PC-3 (cell line): Measurements from ENCODE around the gene AADACL4. TPM values are rescaled to one million over a fixed set of nuclear protein-coding genes. Genes with fewer than 3 reads are reported as not detected.

Experiments used
- ATAC-seq: fragments of 200-7000 bp; cut with Tn5 transposase; 2 replicates; pipeline ENCODE4 v1.9.1; 2020; ENCODE audit warnings: mild to moderate bottlenecking, moderate library complexity
- BruUV-seq: library from RNA; stranded (reverse); fragments of 400-500 nt; replicated peaks from 2 replicates; lab custom pipeline; 2021; lab: Mats Ljungman, UMichigan
- CTCF ChIA-PET: fragments of 300-600 bp; sonication (Branson Sonifier 250); formaldehyde crosslinking; loops from one replicate; lab custom pipeline; 2022; ENCODE audit warnings: antibody characterized with exemption; lab: Charles Lee
- POLR2A ChIA-PET: fragments of 300-600 bp; sonication (Branson Sonifier 250); formaldehyde crosslinking; loops from one replicate; lab custom pipeline; 2022; ENCODE audit warnings: antibody characterized with exemption; ENCODE audit not compliant: unreplicated experiment; lab: Charles Lee
- DNase-seq: peaks from one replicate; pipeline ENCODE4 v3.0.0-alpha.2; 2015
- H2AFZ ChIP-seq: fragments of 300-600 bp; sonication (generic); 2 replicates; pipeline ENCODE4 v1.6.0; 2016; ENCODE audit warnings: antibody characterized with exemption, low read length
- H3F3A ChIP-seq: fragments of 300-600 bp; sonication (generic); one replicate; pipeline ENCODE4 v1.6.0; 2017; ENCODE audit warnings: antibody characterized with exemption, low read length, control low read depth, mild to moderate bottlenecking; ENCODE audit not compliant: unreplicated experiment
- H3K27ac ChIP-seq: fragments of 300-600 bp; sonication (generic); 2 replicates; pipeline ENCODE4 v1.5.1; 2016; ENCODE audit warnings: mild to moderate bottlenecking, low read length
- H3K27me3 ChIP-seq: fragments of 300-600 bp; sonication (generic); 2 replicates; pipeline ENCODE4 v1.6.1; 2016; ENCODE audit warnings: low read length, mixed read lengths
- H3K36me3 ChIP-seq: fragments of 300-600 bp; sonication (generic); 2 replicates; pipeline ENCODE4 v1.6.1; 2016; ENCODE audit warnings: low read depth, mixed run types, low read length, mixed read lengths
- H3K4me1 ChIP-seq: fragments of 300-600 bp; sonication (generic); 2 replicates; pipeline ENCODE4 v1.5.1; 2016; ENCODE audit warnings: low read length; ENCODE audit not compliant: insufficient read depth
- H3K4me2 ChIP-seq: fragments of 300-600 bp; sonication (generic); 2 replicates; pipeline ENCODE4 v1.6.0; 2016; ENCODE audit warnings: low read length
- H3K4me3 ChIP-seq: fragments of 300-600 bp; sonication (generic); 2 replicates; pipeline ENCODE4 v1.5.1; 2016; ENCODE audit warnings: mild to moderate bottlenecking, low read length, mixed read lengths
- H3K79me2 ChIP-seq: fragments of 300-600 bp; sonication (generic); 2 replicates; pipeline ENCODE4 v1.6.1; 2017; ENCODE audit warnings: low read length, mixed read lengths
- H3K9ac ChIP-seq: fragments of 300-600 bp; sonication (generic); 2 replicates; pipeline ENCODE4 v1.6.0; 2016; ENCODE audit warnings: mild to moderate bottlenecking, low read length
- H3K9me2 ChIP-seq: fragments of 300-600 bp; sonication (generic); replicated peaks from 2 replicates; pipeline ENCODE4 v1.6.1; 2016; ENCODE audit warnings: mixed run types, low read length, mixed read lengths
- H3K9me3 ChIP-seq: fragments of 300-600 bp; sonication (generic); 2 replicates; pipeline ENCODE4 v1.6.1; 2016; ENCODE audit warnings: low read length, mixed read lengths
- H4K20me1 ChIP-seq: fragments of 300-600 bp; sonication (generic); 2 replicates; pipeline ENCODE4 v1.6.1; 2016; ENCODE audit warnings: low read length, mixed read lengths
- CTCF ChIP-seq: fragments of 300-600 bp; sonication (generic); conservative IDR thresholded peaks from 2 replicates; pipeline ENCODE4 v1.5.1; 2017; ENCODE audit warnings: antibody characterized with exemption, low read depth, mild to moderate bottlenecking, low read length
- EZH2 ChIP-seq: fragments of 300-600 bp; sonication (generic); IDR thresholded peaks from one replicate; pipeline ENCODE4 v1.6.1; 2017; ENCODE audit warnings: antibody characterized with exemption, mild to moderate bottlenecking, low read length; ENCODE audit not compliant: unreplicated experiment
- EZH2phosphoT487 ChIP-seq: fragments of 300-600 bp; sonication (generic); IDR thresholded peaks from 2 replicates; pipeline ENCODE4 v1.6.1; 2018; ENCODE audit warnings: mild to moderate bottlenecking, antibody characterized with exemption, low read length, borderline replicate concordance
- intact Hi-C: fragments of 100-400 bp; cut with micrococcal nuclease; formaldehyde crosslinking; loops from 2 replicates; pipeline ENCODE4 v1.9.0; 2023
- total RNA-seq: library from RNA; depleted of rRNA; stranded (reverse); fragments of >200 nt; gene quantifications from 2 replicates; pipeline ENCODE4 v1.2.3, GENCODE V29; 2014

Gene AADACL4
- total RNA-seq, 1 experiment from 2014 or later = not detected

- intact Hi-C loops = loop anchor here (1.0 to 5.0 kb wide), 3 partner anchors 20 to 119 kb away; no protein-coding TSS in a partner anchor
- POLR2A ChIA-PET = interaction anchor here (0.5 to 1.3 kb wide), 5 partner anchors 21 to 139 kb away, joined by 3 to 14 read pairs (median 4); partner anchors contain the start of gene DHRS3
- H3K79me2 ChIP-seq = peaks cover 85% of the 10 kb centered on the region
- CTCF ChIA-PET = interaction anchor here (0.8 to 2.2 kb wide), 4 partner anchors 20 to 189 kb away, joined by 3 to 5 read pairs (median 4); no protein-coding TSS in a partner anchor
- DNase-seq = peak; percentile 92
- peaks cover 55% of the 10 kb centered on the region for H3K4me1 ChIP-seq
- H3K27me3 ChIP-seq = no peaks in the 10 kb centered on the region
- peak overlapping the region; percentile 85 for H3K9ac ChIP-seq
- TSS peak; percentile 73 for BruUV-seq
- H3K9me3 ChIP-seq = no peaks in the 10 kb centered on the region
- TF ChIP-seq CTCF (no peak), EZH2phosphoT487 (peak; percentile 88)
- peak overlapping the region; percentile 62 for H3K4me3 ChIP-seq
- peaks cover 10% of the 10 kb centered on the region; the same call in 1 of the 2 replicates for H3K36me3 ChIP-seq
- peak; percentile 72 for ATAC-seq
- no peaks in the 10 kb centered on the region for H4K20me1 ChIP-seq
- peak overlapping the region; percentile 97 for H3K4me2 ChIP-seq
- peak overlapping the region; percentile 98 for H3K27ac ChIP-seq
- H3F3A ChIP-seq = no peaks in the 10 kb centered on the region
- H3K9me2 ChIP-seq = no peaks in the 10 kb centered on the region
- H2AFZ ChIP-seq = 0 out of 2 replicates have a peak overlapping the region, but pooled peaks have one; percentile 46
These were observed 47.7 kb upstream of the AADACL4 start for GRCh38 chr1:12596007-12596821.

GRCh38 chr1:12597792-12598191 lies 46.1 kb upstream of the AADACL4 start:
- Histone ChIP-seq H4K20me1 (no peaks in the 10 kb centered on the region), H3K4me2 (peak overlapping the region; percentile 33), H3K4me1 (peaks cover 71% of the 10 kb centered on the region), H3F3A (no peaks in the 10 kb centered on the region), H3K9me2 (no peaks in the 10 kb centered on the region), H3K27me3 (no peaks in the 10 kb centered on the region), H3K9me3 (no peaks in the 10 kb centered on the region), H3K27ac (peak overlapping the region; percentile 98), H3K9ac (no peak overlapping the region), H3K36me3 (no peaks in the 10 kb centered on the region; the same call in 1 of the 2 replicates), H3K79me2 (peaks cover 85% of the 10 kb centered on the region), H2AFZ (no peak overlapping the region), H3K4me3 (no peak overlapping the region)
- CTCF ChIA-PET = interaction anchor here (1.5 kb wide), 1 partner anchor 21 kb away, joined by 6 read pairs; no protein-coding TSS in a partner anchor
- BruUV-seq = no TSS peak
- DNase-seq (peak; percentile 58), ATAC-seq (peak; percentile 28)
- TF ChIP-seq EZH2phosphoT487 (no peak), EZH2 (no peak), CTCF (no peak)
- POLR2A ChIA-PET = interaction anchor here (0.6 kb wide), 1 partner anchor 23 kb away, joined by 3 read pairs; no protein-coding TSS in a partner anchor
- intact Hi-C loops = loop anchor here (5.0 kb wide), 1 partner anchor 120 kb away; no protein-coding TSS in a partner anchor
